ENCODE measurements around the gene SDK2. TPM values are rescaled to one million over a fixed set of nuclear protein-coding genes. Genes with fewer than 3 reads are reported as not detected.
A peak's percentile ranks its signal among the peaks of the same experiment; 100 is the strongest.

The SDK2 gene
- total and polyA plus RNA-seq, 11 donors: 0.84 to 4.0 (median 2.6) TPM

DNA sequence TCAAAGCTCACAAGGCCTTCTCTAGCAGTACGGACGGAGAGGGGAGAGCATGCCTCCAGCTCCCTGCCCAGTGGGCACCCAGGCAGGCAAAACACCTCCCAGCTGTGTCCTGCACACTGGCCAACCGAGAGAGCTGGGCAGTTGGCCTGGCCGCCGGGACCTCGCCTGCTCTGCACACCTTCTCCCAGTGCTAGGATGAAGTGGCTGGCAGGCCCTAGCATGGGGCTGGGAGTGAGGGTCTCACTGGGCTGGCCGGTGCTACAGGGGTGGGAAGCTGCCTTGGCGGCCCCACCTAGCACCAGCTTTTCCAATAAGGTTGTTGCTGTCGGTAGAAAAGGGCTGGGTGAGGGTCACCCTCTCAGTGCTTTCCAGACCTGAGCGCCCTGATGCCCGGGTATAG, 60.2 kb downstream of the SDK2 start:
- Histone ChIP-seq H3K36me3 (no peaks in the 10 kb centered on the region), H3K27me3 (no peaks in the 10 kb centered on the region), H3K9me3 (no peaks in the 10 kb centered on the region), H3K4me1 (peaks cover 0 to 8% (median 0%) of the 10 kb centered on the region in 12 donors), H3K27ac (no peak overlapping the region), H3K4me3 (no peak overlapping the region)
- TF ChIP-seq, protein P1, sequence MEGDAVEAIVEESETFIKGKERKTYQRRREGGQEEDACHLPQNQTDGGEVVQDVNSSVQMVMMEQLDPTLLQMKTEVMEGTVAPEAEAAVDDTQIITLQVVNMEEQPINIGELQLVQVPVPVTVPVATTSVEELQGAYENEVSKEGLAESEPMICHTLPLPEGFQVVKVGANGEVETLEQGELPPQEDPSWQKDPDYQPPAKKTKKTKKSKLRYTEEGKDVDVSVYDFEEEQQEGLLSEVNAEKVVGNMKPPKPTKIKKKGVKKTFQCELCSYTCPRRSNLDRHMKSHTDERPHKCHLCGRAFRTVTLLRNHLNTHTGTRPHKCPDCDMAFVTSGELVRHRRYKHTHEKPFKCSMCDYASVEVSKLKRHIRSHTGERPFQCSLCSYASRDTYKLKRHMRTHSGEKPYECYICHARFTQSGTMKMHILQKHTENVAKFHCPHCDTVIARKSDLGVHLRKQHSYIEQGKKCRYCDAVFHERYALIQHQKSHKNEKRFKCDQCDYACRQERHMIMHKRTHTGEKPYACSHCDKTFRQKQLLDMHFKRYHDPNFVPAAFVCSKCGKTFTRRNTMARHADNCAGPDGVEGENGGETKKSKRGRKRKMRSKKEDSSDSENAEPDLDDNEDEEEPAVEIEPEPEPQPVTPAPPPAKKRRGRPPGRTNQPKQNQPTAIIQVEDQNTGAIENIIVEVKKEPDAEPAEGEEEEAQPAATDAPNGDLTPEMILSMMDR (IDR thresholded peaks at IDR 0.05): no peak
- no peak for TF ChIP-seq POLR2A (IDR thresholded peaks at IDR 0.05)
- 86 to 94% (median 88%) methylated on average over 4 to 11 of the region's 11 CpGs for WGBS, 4 donors
- intact Hi-C loops (cut with DNase I): loop anchor here in 1 of 10 donors (10.0 kb wide), 1 partner anchor 149 kb away; no protein-coding TSS in a partner anchor
- ATAC-seq: no peak
- no peak for DNase-seq

DNA sequence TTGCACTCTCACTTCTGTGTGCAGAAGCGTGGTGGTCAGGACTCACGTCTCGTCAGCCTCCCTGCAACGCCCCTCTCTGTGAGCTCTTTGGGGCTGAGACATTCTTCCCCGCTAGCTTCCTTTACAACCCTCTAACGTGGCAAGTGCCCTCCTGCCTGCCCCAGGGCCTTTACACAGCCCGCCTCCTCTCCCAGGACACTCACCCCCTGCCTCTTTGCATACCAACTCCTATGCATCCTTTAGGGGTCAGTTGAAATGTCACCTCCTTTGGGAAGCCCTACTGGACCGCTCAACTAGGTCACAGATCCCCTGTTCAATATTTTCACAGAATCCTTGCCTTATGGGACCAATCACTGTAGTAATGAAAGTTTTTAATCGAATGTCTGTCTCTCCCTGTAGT, 61.4 kb downstream of the SDK2 start:
- Histone ChIP-seq H3K27ac (no peak overlapping the region), H3K27me3 (no peaks in the 10 kb centered on the region), H3K36me3 (no peaks in the 10 kb centered on the region), H3K9me3 (no peaks in the 10 kb centered on the region), H3K4me1 (peaks cover 0 to 8% (median 0%) of the 10 kb centered on the region in 12 donors), H3K4me3 (no peak overlapping the region)
- WGBS, 4 donors: 88 to 92% (median 89%) methylated on average over 9 of the region's 9 CpGs
- intact Hi-C loops (cut with DNase I): loop anchor here in 1 of 10 donors (10.0 kb wide), 1 partner anchor 148 kb away; no protein-coding TSS in a partner anchor
- no peak for TF ChIP-seq POLR2A (IDR thresholded peaks at IDR 0.05)
- TF ChIP-seq, protein P1 (IDR thresholded peaks at IDR 0.05): no peak
- DNase-seq: no peak
- no peak for ATAC-seq

DNA sequence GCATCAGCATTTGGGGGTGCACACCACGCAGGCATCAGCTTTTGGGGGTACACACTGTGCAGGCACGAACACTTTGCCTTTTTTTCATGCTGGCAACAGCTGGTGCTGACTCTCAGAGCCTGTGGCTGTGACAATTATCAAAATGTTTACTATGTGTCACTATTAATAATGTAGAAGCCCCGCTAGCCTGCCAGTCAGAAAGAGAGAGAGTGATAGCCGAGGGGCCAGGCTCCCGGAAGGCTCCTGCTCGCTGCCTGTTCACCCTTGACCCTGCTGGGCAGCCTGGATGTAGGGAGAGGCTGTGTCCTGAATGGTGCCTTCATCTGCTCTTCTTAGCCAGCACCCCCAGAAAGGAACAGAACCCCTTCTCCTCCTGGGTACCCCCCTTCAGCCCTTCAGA, 61.9 kb downstream of the SDK2 start:
- Histone ChIP-seq H3K27me3 (no peaks in the 10 kb centered on the region), H3K4me3 (no peak overlapping the region), H3K27ac (no peak overlapping the region), H3K9me3 (no peaks in the 10 kb centered on the region), H3K36me3 (no peaks in the 10 kb centered on the region), H3K4me1 (peaks cover 0 to 5% (median 0%) of the 10 kb centered on the region in 12 donors)
- WGBS, 4 donors: 52 to 76% (median 67%) methylated on average over 3 to 6 of the region's 6 CpGs
- ATAC-seq (no peak), DNase-seq (no peak)
- intact Hi-C loops (cut with DNase I): loop anchor here in 1 of 10 donors (10.0 kb wide), 1 partner anchor 148 kb away; no protein-coding TSS in a partner anchor
- TF ChIP-seq POLR2A (IDR thresholded peaks at IDR 0.05): no peak
- TF ChIP-seq, protein P1 (IDR thresholded peaks at IDR 0.05): no peak

DNA sequence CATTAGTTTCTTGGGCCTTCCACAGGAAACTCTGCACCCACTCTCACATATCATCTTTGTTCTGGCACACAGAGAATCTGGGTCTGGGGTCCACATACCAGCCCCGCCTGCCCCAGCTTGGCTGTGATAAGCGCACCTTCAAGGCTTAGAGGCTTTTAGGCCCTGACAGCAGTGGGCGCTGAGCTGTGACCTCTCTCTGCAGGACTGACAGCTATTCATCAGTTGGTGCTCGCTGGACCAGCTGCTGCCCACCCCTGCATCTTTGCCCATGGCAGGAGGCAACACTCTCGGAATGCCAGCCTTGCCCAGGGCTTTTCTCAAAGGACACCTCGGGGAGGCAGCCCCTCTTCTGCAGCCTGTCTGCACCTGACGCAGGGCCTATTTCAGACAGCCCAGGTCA, 62.9 kb downstream of the SDK2 start:
- Histone ChIP-seq H3K27ac (no peak overlapping the region), H3K9me3 (no peaks in the 10 kb centered on the region), H3K4me3 (no peak overlapping the region), H3K27me3 (no peaks in the 10 kb centered on the region), H3K4me1 (no peaks in the 10 kb centered on the region), H3K36me3 (no peaks in the 10 kb centered on the region)
- intact Hi-C loops (cut with DNase I): loop anchor here in 1 of 10 donors (10.0 kb wide), 1 partner anchor 147 kb away; no protein-coding TSS in a partner anchor
- ATAC-seq (no peak), DNase-seq (peak in 1 of 5 donors; percentile 54)
- TF ChIP-seq, protein P1 (IDR thresholded peaks at IDR 0.05): no peak
- TF ChIP-seq POLR2A (IDR thresholded peaks at IDR 0.05): no peak
- 91 to 96% (median 93%) methylated on average over 4 to 7 of the region's 7 CpGs for WGBS, 4 donors
